ENCODE results near the gene FKBP11.
"Not testable (repeated sequence)": the region's sequence is repeated elsewhere in the genome, so short reads cannot be mapped to it uniquely, and the experiment has no call there.

The FKBP11 gene

DNA sequence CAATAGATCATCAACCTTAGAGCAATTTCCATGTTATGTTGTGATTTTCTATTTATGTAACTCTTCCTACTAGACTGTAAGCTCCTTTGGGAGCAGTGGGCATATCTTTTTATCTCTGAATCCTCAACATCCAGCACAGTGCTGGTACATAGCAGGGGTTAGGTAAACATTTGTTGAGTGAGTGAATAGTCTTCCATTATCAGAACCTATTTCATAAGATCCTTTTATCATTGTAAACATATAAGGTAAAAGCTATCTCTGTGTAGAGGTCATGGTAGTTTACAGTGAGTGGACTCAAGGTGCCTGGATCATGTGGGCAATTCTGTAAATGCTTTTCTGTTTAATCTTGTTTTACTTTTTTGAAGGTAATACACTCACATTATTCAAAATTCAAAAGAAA, 15.1 kb downstream of the FKBP11 start:
- TF ChIP-seq, protein P1, sequence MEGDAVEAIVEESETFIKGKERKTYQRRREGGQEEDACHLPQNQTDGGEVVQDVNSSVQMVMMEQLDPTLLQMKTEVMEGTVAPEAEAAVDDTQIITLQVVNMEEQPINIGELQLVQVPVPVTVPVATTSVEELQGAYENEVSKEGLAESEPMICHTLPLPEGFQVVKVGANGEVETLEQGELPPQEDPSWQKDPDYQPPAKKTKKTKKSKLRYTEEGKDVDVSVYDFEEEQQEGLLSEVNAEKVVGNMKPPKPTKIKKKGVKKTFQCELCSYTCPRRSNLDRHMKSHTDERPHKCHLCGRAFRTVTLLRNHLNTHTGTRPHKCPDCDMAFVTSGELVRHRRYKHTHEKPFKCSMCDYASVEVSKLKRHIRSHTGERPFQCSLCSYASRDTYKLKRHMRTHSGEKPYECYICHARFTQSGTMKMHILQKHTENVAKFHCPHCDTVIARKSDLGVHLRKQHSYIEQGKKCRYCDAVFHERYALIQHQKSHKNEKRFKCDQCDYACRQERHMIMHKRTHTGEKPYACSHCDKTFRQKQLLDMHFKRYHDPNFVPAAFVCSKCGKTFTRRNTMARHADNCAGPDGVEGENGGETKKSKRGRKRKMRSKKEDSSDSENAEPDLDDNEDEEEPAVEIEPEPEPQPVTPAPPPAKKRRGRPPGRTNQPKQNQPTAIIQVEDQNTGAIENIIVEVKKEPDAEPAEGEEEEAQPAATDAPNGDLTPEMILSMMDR (IDR thresholded peaks at IDR 0.05) = no peak
- H3K27ac ChIP-seq = no peak overlapping the region
- no peak overlapping the region for H3K4me3 ChIP-seq
- DNase-seq (ENCODE audit: low spot score) = no peak

DNA sequence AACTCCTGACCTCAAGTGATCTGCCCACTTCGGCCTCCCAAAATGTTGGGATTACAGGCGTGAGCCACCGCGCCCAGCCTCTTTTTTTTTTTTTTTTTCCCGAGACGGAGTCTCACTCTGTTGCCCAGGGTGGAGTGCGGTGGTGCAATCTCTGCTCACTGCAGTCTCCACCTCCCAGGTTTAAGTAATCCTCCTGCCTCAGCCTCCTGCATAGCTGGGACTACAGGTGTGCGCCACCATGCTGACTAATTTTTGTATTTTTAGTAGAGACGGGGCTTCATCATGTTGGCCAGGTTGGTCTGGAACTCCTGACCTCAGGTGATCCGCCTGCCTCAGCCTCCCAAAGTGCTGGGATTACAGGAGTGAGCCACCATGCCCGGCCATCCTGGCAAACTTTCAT, 15.6 kb downstream of the FKBP11 start:
- not testable (repeated sequence) for H3K27ac ChIP-seq; DNase-seq (ENCODE audit: low spot score); H3K4me3 ChIP-seq

- DNase-seq (ENCODE audit: low spot score) = no peak
- Histone ChIP-seq H3K4me3 (no peak overlapping the region), H3K27ac (no peak overlapping the region)
- TF ChIP-seq, protein P1 (IDR thresholded peaks at IDR 0.05) = no peak
Measured at GRCh38 chr12:48907245-48907644, 18.0 kb downstream of the FKBP11 start.

- peak; percentile 76 for DNase-seq (ENCODE audit: low spot score)
- TF ChIP-seq, protein P1 (IDR thresholded peaks at IDR 0.05) = peak; percentile 26
- Histone ChIP-seq H3K4me3 (peak overlapping the region; percentile 59), H3K27ac (no peak overlapping the region)
Measured at GRCh38 chr12:48903982-48904411, 21.3 kb downstream of the FKBP11 start.

DNA sequence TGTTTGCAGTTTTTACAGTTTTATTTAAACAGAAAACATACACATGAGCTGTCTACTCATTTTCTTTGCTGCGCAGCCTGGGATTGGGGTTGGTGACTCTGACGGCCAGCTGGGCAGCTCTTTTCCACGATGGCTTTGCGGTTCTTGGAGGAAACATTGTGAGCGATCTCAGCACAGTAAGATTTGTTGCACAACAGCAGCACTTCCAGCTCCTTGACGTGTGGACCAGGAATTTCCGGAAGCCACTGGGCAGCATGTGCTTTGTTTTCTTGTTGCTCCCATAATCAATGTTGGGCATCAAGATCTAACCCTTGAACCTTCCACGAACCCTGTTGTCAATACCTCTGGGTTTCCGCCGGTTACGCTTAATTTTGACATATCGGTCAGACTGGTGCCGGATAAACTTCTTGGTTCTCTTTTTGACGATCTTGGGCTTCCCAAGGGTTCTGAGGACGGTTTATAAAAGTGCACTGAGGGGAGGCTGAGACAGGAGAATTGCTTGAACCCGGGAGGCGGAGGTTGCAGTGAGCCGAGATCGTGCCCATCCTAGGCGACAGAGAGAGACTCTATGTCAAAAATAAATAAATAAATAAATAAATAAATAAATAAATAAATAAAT, 21.8 kb downstream of the FKBP11 start:
- DNase-seq (ENCODE audit: low spot score) = no peak
- no peak overlapping the region for H3K27ac ChIP-seq
- TF ChIP-seq, protein P1 (IDR thresholded peaks at IDR 0.05) = no peak
- H3K4me3 ChIP-seq = no peak overlapping the region

GRCh38 chr12:48901278-48901677, 24.0 kb downstream of the FKBP11 start:
- Histone ChIP-seq H3K4me3 (no peak overlapping the region), H3K27ac (no peak overlapping the region)
- TF ChIP-seq, protein P1 (IDR thresholded peaks at IDR 0.05) = no peak
- no peak for DNase-seq (ENCODE audit: low spot score)

DNA sequence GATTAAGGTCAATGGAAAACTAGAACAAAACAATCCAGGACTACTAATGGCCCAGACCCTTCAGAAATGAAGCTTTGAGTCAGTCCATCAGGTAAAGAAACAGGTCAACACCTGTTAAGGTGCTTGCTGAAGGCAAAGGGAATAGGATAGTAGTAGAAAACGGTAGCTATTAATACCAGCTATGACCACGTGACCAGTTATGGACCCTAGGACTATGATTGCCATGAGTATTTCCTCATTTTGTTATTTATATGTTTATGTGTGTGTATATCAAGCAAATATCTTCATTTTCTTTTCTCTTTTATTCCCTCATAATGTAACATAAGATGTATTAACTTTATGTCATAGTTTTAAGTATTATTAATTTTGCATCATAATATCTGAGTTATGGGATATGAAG, 25.6 kb downstream of the FKBP11 start:
- no peak overlapping the region for H3K4me3 ChIP-seq
- DNase-seq (ENCODE audit: low spot score) = no peak

More for the DNA sequence above, 25.6 kb downstream of the FKBP11 start:
- H3K27ac ChIP-seq = no peak overlapping the region
- TF ChIP-seq, protein P1 (IDR thresholded peaks at IDR 0.05) = no peak

Measured in coronary artery (tissue), 2 donors.